GM18858 (cell line): Measurements from ENCODE around the gene TOLLIP.
"Not testable (repeated sequence)": the region's sequence is repeated elsewhere in the genome, so short reads cannot be mapped to it uniquely, and the experiment has no call there.

Experiments used
- ATAC-seq: cut with Tn5 transposase; IDR thresholded peaks from one replicate; pipeline ENCODE4 v1.9.1; 2021; ENCODE audit not compliant: unreplicated experiment

Gene TOLLIP

GRCh38 chr11:1344056-1344635, 34.7 kb upstream of the TOLLIP start:
- no peak for ATAC-seq

GRCh38 chr11:1343391-1344055, 34.1 kb upstream of the TOLLIP start:
- ATAC-seq: no peak

- no peak for ATAC-seq
Observed at GRCh38 chr11:1342946-1343345, 33.5 kb upstream of the TOLLIP start.

- no peak for ATAC-seq
Observed at GRCh38 chr11:1341928-1342524, 32.6 kb upstream of the TOLLIP start.

GRCh38 chr11:1341226-1341625, 31.8 kb upstream of the TOLLIP start:
- not testable (repeated sequence) for ATAC-seq

- ATAC-seq: no peak
Observed at GRCh38 chr11:1340111-1340510, 30.7 kb upstream of the TOLLIP start.

GRCh38 chr11:1339066-1339675, 29.7 kb upstream of the TOLLIP start:
- ATAC-seq: no peak

GRCh38 chr11:1338201-1339065, 29.0 kb upstream of the TOLLIP start:
- no peak for ATAC-seq

GRCh38 chr11:1337647-1338007, 28.2 kb upstream of the TOLLIP start:
- no peak for ATAC-seq

- ATAC-seq: no peak
Observed at GRCh38 chr11:1336836-1337646, 27.6 kb upstream of the TOLLIP start.

GRCh38 chr11:1335811-1336761, 26.7 kb upstream of the TOLLIP start:
- no peak for ATAC-seq

GRCh38 chr11:1335264-1335810, 25.9 kb upstream of the TOLLIP start:
- no peak for ATAC-seq

- ATAC-seq: no peak
Observed at GRCh38 chr11:1333860-1334259, 24.4 kb upstream of the TOLLIP start.

GRCh38 chr11:1333091-1333772, 23.8 kb upstream of the TOLLIP start:
- no peak for ATAC-seq

GRCh38 chr11:1330473-1330872, 21.0 kb upstream of the TOLLIP start:
- no peak for ATAC-seq

- no peak for ATAC-seq
Observed at GRCh38 chr11:1327064-1327460, 17.6 kb upstream of the TOLLIP start.

GRCh38 chr11:1326435-1327063, 17.1 kb upstream of the TOLLIP start:
- no peak for ATAC-seq

- no peak for ATAC-seq
Observed at GRCh38 chr11:1323774-1324173, 14.3 kb upstream of the TOLLIP start.
